HG03103 (cell line): ENCODE results near the gene ZMYND11.
"Not testable (repeated sequence)": the region's sequence is repeated elsewhere in the genome, so short reads cannot be mapped to it uniquely, and the experiment has no call there.

ENCODE experiments used
- ATAC-seq: cut with Tn5 transposase; IDR thresholded peaks from one replicate; pipeline ENCODE4 v1.9.1; 2021; ENCODE audit warnings: low read depth; ENCODE audit not compliant: unreplicated experiment

ZMYND11 gene

DNA sequence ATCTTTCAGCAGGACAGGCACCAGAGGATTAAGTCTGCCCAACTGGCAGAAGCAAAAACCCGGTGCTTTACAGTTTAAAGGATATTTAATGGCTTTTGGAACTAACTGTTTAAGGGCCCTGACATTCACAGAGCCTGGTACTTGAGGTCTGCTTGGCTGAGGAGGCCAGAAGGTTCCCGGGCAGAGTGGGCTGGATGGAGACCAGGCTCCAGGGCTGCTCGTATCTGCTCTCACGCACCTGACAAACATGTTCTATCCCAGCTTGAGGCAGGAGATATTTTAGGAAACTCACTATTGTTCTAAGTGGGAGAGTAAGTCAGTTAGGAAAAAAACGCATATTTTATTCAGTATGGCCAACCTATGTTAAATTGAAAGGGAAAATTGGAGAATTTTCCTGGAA lies 143.5 kb downstream of the ZMYND11 start:
- no peak for ATAC-seq

GRCh38 chr10:279232-279631 lies 144.0 kb downstream of the ZMYND11 start:
- ATAC-seq = no peak

GRCh38 chr10:279655-280054 lies 144.4 kb downstream of the ZMYND11 start:
- no peak for ATAC-seq

GRCh38 chr10:282294-283139 lies 147.3 kb downstream of the ZMYND11 start:
- no peak for ATAC-seq

DNA sequence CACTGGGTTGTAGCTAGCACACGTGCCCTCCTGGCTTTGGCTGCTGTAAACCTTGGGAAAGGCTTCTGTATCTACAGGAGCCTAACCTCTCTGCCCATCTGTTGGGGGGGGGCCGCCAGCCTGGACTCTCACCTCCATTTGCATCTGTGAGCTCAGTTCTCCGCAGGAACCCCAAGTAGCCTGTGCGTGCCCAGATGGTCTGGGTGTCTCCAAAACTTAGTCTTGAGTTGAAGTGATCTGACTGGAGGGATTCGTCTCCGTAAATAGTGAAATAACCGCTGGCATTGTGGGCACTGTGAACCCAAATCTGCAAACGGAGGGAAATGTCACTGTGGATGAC lies 147.9 kb downstream of the ZMYND11 start:
- ATAC-seq = no peak

DNA sequence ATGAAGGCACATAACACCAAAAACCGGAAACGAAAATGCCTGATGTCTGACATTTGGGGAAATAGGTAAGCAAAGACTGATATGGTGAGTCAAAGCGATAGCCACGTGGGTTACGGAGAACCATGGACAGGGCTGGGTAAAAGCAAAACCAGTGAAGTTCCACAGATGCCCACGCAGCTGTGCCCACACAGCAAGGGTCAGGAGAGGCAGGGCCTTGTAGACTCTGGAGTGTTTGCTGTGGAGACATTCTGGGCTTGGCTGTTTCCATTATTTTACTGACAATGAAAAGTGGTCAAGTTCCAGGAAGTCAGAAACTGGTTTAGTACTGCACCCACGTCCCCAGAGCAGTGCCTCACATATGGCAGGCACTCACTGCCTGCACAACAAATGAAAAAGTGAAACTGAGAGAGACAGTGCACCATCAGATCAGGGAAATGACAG lies 148.7 kb downstream of the ZMYND11 start:
- peak; percentile 76 for ATAC-seq

DNA sequence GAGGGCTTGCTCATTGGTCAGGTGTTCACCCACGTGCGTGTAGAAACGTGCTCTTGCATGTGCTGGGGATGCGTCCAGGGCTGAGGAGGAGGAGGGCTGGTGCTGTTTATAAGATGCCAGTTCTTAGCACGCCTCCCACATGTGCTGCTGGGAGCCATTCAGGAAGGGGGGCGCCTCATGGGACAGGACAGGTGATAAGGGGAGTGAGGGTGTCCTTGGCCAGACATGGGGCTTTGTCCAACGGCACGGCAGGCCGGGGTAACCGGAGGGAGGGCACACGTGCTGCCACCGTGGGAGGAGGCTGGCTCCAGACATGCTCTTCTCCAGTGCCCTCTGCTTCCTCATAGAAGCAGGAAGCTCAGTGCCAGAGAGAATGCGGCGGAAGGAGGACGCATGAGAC lies 150.0 kb downstream of the ZMYND11 start:
- no peak for ATAC-seq

GRCh38 chr10:287026-287709 lies 151.9 kb downstream of the ZMYND11 start:
- no peak for ATAC-seq

DNA sequence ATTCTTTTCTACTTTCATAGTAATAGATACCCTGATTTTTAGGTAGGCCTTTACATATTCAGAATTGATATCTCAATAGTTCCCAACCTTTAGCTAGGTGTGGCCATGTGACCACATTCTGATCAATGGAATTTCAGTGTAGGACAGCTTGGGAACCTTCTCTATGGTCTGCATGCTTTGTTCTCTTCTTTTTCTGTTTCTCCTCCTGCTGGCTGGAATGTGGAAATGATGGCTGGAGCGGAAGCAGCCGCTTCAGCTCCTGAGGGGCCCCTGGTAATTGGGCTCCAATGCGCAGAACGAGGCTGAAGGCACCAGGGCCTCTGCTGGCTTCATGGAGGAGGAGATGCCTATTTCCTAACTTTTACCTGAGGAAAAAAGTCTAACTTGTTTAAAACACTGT lies 152.6 kb downstream of the ZMYND11 start:
- no peak for ATAC-seq

DNA sequence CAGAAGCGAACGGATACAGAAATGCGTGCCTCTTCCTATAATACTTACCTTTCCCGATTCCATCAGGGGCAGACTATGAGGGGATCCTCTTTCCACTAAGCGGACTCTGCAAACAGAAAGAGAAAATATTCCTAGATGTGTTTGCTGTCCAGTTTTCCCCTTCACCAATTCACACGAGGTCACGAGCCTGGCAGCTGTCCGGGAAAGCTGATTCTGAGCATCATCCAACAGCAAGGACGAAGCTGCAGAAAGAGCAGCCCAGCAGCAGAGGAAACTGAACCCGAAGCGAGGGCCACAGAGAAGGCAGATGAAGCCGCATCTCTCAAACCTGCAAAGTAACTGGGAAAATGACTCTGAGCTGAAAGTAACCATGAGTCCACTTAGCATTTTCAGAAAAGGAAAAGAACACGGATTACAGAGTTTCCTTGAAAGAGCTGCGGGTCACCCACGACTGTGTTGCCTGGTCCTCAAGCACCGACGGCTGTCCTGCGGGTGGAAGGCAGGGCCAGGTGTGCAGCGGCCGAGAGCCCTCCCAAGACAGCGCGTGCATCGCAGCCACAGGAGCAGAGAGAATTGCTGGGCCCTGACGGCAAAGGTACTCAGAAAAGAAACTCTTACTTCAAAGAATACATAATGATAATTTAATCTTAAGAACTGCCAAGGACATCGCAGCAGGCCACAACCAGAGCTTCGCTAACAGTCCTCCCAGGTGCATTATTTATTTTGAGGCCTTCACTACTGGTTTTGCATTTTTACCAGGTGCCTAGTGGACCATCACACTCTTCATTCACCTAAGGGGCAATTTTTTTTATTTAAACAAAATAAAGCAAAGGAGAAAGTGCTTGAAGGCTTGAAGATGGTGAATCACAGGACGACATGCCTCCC lies 153.3 kb downstream of the ZMYND11 start:
- no peak for ATAC-seq

- ATAC-seq = no peak
These were observed 154.3 kb downstream of the ZMYND11 start for GRCh38 chr10:289581-289980.

- no peak for ATAC-seq
These were observed 154.9 kb downstream of the ZMYND11 start for GRCh38 chr10:290026-290725.

- no peak for ATAC-seq
These were observed 158.4 kb downstream of the ZMYND11 start for GRCh38 chr10:293636-294035.

GRCh38 chr10:297567-297966 lies 162.3 kb downstream of the ZMYND11 start:
- ATAC-seq = no peak

DNA sequence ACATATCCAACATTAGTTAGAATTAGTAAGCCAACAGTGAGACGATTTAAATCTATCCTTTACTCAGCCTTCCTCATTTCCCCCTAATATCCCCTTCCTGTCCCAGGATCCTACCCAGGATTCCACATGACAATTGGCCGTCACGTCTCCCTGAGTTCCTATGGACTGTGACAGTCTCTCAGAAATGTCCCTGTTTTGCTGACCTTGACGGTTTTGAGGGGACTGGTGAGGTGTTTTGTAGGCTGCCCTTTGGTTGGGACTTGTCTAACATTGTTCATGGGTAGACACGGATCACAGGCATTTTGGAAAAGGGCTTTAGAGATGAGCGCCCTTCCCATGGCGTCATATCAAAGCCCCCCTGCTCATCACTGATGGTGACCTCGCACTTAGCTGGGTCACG lies 162.8 kb downstream of the ZMYND11 start:
- no peak for ATAC-seq

DNA sequence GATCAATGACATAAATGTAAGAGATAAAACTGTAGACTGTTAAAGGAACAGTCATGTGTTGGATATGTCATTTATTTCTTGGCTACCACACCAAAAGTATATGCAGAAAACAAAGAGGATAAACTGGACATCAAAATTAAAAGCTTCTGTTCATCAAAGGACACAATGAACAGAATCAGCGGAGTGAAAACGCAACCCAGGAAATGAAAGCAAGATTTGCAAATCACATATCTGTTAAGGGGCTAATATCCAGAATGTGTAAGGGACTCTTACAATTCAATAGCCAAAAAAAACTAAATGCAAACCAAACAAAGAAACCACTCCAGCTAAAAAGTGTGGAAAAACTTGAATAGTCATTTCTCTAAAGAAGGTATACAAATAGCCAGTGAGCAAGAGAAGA lies 164.3 kb downstream of the ZMYND11 start:
- peak; percentile 44 for ATAC-seq

DNA sequence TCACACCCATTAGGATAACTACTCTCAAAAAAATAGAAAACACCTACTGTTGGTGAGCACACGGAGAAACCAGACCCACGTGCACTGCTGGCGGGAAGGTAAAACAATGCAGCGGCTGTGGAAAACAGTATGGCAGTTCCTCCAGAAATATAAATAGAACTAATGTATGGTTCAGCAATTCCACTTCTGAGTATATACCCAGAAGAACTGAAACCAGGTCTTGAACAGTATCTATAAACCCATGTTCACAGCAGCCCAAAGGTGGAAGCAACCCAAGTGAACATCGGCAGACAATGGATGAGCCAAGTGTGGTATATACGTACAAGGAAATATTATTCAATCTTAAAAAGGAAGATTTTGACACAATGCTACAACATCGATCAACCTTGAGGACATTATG lies 164.7 kb downstream of the ZMYND11 start:
- peak; percentile 62 for ATAC-seq

- not testable (repeated sequence) for ATAC-seq
These were observed 165.3 kb downstream of the ZMYND11 start for GRCh38 chr10:300580-300979.

DNA sequence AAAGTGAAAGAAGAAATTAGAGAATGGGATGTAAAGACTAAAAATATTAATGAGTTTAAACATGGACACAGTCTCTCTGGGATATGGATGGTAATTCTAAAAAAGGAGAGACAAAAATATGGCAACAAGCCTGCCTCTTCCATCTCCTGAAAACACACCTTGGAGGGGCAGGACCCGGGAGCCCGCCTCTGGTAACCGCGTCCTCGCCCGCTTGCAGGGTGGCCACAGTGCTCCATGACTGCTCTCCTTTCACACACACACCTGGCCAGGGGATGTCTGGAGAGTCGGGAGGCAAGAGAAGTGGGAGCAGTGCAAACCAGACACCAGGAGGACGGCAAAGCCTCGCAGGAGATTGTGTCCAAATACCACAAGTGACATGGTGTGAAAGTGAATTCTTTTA lies 166.3 kb downstream of the ZMYND11 start:
- ATAC-seq = no peak
